ENCODE measurements around the gene TMEM132C.
"Not testable (repeated sequence)": the region's sequence is repeated elsewhere in the genome, so short reads cannot be mapped to it uniquely, and the experiment has no call there.

The TMEM132C gene

DNA sequence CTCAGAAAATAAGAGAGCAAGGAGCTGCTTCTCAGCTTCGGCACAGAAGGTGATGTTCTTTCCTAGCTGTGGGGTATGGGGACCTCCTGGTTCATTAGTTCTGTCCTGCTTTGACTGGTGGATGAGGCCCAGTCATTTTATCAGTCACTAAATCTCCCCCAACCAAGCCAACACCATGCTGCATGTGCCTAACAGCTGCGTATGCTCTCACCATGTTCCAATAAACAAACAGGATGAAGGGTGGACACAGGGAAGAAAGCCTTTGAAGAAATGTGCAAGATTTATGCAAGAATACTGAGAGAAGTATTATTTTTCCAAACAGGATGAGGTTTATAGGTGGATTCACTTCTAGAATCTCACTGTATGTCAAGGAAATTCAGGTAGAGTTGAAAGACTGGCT is 156.2 kb downstream of the TMEM132C start:
- DNase-seq, result no peak

- no peak for DNase-seq
Observed at GRCh38 chr12:128424931-128425431, 158.0 kb downstream of the TMEM132C start.

DNA sequence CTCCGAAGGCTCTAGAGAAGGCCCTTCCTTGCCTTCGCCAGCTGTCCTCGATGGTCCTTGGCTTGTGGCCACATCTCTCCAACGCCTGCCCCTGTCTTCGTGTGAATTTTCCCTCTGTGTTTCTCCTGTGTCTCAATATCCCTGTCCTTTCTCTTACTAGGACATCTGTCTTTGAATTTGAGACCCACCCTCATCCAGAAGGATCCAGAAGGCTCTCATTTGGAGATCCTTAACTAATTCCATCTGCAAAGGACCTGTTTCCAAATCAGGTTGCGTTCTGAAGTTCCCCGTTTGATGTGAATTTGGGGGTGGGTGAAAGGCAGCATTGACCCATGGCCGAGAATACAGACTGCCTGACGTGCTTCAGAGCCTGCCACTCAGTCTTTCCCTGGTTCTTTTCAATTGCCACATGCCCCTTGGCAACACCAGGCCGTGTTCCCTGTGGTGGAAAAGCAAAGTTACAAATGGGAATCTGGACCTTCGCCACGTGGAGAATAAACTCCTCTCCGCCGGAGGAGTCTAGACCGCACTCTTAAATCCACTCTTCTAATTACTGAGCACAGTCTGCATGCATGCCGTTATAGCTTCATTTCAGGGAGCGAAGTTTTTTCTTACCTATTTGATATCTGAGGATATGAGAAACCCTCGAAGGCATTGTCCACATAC is 158.8 kb downstream of the TMEM132C start:
- no peak for DNase-seq

DNA sequence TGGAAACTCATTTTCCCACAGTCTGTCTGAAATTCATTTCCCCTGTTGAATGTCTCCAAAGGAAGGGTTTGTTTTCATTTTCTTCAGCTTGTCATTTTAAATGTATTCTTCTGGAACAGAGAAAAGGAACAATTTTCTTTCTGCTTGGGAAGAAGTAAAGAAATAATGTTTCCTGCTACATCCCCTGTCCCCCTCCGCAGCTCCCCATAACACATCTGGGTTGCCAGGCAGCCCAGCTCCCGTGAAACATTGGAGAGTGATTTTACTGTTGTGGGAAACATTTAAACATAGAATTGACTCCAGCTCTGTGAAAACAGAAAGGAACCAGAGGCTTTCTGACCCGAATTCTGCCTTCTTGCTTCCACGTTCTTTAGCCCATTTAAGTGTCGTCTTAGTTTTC is 159.5 kb downstream of the TMEM132C start:
- DNase-seq, result no peak

- no peak for DNase-seq
Observed at GRCh38 chr12:128439796-128440195, 172.8 kb downstream of the TMEM132C start.

- no peak for DNase-seq
Observed at GRCh38 chr12:128442096-128442495, 175.1 kb downstream of the TMEM132C start.

DNA sequence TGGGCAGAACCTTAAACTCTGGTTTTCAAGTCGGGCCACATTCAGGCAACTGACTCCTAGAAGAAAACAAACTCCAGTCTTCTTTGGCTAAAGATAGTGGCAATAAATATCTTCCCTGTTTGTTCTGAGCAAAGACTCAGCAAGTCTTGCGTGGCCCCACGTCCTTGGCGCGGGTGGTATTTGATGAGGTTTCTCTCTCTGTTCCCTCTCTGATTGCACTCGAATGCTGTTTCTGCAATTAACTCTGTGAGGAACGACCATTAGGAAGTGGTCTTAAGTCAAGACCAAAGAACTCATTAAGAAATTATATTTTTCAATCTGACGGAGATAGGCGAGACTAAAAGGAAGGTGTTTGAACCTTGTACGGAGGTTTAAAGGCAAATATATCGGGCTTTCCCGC is 177.6 kb downstream of the TMEM132C start:
- no peak for DNase-seq

DNA sequence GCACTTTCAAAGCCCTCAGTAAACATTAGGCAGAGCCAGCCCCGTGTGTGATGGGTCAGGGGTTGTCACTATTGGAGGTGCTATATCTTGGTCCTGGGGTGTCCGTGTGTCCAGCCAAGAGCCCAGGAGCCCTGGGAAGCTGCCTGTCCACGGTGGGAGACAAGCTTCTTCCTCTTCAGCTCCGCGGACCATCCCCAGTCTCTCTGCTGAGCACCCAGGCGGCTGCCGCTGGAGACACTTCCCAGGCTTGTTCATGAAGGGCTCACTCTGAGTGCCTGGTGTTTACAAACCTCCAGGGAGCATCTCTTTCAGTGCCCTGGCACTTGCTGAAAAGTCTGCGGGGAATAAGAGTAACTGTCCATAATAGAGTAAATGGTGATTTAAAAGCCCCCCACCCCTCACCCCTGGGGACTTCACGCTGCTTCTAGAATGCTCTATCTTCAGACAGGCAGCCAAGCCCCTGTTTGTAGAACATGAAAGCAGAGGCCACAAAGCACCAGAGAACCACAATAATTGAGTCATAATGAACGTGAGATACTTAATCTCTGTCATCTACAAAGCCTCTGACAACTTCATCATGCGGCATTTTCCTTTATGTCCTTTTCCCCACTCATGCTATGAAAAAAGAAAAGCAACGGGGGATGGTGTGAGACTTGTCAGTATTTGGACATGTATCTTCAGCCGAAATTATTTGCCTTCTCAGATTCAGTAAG is 178.6 kb downstream of the TMEM132C start:
- DNase-seq, result no peak

DNA sequence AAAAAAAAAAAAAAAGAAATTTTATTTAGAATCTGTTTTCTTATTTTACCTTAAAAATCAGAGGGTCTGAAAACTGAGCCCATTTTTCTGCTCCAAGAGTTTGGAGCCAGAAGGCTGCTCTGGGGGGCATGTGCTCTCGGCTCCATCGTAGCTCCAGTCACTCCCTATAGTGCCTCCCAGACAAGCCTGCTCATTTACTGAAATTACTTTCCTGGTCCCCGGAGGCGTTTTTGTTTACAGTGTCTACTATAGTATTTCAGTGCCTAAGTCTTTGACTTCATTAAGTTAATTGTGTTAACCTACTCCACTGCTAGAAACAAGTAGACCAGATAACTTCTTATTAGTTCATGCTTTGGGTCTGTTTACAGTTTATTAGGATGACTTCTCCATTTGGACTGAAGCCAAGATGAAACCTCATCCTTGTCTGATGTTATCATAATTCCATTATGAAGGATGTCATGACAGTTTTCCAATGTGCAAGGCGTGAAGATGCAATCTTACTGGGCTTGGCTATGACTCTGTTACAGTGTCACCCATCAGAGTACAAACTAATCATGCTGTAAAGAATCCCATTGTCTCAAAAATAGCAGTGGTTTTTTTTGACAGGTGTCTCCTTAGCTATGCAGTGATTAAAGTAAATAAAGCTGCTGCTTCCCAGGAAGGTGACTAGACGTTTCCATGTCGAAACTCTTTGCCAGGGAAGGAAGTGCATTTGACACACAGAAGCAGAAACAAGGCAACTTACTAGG is 182.3 kb downstream of the TMEM132C start:
- no peak for DNase-seq

DNA sequence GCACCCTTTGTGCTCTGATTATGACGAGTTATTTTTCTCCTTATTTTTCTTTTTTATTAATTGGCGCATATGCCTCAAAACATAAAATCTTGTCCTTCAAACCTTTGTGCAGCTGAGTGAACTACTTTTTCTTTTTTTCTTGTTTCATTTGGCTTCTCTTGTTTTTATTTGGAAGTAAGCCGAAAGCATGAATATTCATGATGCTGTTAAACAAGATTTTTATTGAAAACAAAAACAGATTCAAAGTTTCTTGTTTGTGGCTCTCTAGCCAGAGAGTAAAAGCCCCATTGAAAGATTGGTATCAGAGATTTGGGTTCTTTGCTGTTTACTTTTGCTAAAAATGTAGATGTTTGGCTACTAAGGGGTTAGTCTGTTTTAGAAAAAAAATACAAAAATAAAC is 183.8 kb downstream of the TMEM132C start:
- DNase-seq, result peak; percentile 17

DNA sequence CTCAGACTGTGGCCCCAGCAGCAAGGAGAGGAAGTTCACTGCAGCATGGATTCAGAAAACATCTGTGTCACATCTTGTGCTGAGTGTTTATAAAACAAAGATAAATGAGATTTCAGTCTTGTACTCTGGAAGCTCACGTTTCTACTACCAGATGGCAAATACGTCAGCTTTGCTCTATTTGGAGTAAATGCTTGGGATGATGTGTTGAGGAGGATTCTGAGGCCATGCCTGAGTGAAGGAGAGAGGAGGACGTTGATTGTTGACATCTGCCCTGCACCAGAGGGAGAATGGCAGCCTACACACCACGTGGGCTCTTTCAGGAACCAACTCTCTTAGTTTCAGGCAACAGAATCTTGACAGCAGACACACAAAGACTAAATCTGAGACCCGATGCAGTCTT is 188.9 kb downstream of the TMEM132C start:
- no peak for DNase-seq

- DNase-seq, result no peak
Observed at GRCh38 chr12:128456922-128457321, 190.0 kb downstream of the TMEM132C start.

DNA sequence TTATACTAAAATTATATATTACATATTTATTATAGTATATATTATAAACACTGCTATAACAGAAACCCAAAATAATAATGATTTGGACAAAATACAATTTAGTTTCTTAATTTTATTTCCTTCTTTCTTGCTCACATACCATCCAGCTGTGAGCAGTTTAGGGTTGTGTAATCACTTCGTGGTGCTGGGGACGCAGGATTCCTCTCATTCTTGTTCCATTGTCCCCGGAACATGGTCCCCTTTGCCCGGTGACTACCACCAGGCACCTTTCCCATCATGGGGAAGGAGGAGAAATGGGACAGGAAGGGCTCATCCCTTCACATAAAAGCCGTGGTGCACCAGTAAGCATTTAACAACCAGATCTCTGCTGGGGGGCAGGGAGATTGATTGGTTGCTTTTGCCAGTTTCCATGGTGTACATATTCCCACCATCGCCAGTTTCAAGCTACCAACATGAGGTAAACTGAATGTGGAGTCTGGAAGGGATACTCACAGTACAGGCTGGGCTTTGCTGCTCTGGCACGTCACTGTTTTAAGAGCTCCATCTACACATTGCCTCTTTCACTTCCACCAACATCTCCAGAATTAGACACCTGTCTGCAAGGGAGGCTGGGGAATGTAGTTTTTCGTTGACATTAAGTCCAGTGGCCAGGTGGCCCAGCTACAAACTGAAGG is 191.5 kb downstream of the TMEM132C start:
- DNase-seq, result no peak

GRCh38 chr12:128459067-128459466 is 192.1 kb downstream of the TMEM132C start:
- DNase-seq, result no peak

DNA sequence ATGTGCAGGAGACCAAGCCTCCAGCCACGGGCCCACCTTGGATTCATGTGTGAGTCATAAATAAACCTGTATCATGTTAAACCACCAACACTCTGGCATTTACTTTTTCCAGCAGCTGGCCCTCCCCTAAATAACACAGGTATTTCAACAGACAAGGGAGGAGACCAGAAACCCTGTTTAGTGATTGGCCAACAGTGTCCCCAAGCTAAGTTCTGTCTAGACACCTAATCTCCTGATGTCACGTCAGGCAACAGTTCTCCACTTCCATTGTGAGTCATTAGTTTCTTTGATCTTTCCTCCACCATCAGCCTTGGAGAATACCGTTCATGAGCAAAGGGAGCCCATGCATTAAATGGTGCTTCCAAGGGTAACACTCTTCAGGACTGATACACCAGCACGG is 196.9 kb downstream of the TMEM132C start:
- no peak for DNase-seq

- DNase-seq, result no peak
Observed at GRCh38 chr12:128467882-128468281, 200.9 kb downstream of the TMEM132C start.

DNA sequence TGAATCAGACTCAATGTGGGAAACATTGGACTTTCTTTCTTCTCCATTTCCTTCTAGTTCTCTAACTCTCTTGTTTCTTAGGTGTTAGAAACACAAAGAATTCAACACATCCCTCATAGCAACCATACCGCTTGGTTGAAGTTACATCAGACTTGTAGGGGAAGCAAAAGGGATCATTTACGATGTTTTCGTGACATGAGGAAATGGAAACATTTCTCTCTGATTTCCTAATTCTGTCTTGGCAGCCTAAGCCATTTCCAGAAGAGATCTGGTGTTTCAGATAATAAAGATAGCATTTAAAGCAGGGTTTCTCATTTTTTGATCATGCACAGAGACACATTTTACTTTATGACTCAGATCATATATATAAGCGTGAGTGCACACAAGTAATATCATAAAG is 202.0 kb downstream of the TMEM132C start:
- no peak for DNase-seq

- no peak for DNase-seq
Observed at GRCh38 chr12:128471491-128471890, 204.5 kb downstream of the TMEM132C start.

DNA sequence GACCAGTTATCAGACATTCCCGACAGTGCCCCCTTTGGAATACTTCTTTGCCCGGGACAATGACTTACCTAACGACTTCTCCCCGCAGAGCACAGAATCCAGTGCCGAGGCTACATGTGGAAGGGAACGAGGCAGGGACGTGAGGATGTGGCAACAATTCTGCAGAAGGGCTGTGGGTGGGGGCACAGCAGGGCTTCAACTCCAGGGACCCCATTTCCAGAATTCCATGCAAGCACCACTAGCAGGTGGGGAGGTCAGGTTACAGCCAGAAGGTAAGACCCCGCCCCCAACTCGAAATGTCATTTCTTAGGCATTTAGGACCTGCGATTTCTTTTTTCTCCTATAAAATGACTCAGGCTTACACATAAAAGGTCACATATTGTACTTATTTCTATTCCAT is 207.9 kb downstream of the TMEM132C start:
- DNase-seq, result no peak

DNA sequence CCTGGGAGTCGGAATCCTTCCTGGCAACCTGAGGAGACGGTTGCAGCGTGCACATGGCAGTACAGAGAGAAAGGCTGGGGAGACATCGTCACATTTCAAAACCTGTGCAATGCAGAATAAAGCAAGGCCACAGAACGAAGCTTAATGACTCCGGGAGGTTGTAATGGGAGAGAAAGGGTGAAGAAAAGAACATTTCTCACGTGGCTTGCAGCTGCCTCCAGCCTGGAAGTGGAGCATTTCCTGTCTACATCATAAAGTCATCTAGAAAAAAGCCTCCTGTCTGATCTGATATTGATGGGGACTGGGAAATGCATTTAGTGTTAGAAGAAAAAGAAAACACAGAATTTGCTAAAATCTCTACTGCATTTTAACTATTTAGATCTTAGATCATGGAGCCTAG is 209.3 kb downstream of the TMEM132C start:
- DNase-seq, result no peak

DNA sequence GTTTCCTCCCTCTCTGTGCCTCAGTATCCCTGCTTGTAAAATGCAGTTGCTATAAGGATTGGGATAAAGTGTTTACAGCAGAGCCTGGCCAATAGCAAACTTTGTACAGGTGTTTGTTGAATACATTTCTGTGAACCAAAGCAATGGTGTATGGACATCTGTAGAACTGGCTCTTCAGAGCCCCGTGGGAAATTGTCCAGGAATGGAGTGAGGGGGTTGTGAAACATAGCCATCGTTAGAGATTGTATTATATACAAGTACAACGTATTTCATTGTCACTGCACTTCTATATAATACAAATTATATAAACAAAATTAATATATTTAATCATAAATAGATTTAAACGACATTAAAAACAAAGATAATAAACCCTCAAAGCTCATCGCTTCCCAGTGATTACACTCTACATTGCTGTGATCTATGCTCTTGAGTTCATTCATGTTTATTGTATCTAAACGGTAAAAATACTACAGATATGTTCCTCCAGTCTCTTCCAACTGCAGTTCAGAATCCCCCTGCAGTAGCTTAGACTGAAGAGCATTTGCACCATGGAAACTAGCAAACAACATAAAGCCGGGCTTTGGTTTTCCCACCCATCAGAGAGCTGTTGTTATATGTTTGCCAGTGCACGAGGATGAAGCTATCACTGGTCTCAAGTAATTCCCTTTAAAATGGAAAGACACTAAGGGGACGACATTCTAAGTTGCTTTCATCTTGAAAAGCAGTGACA is 216.7 kb downstream of the TMEM132C start:
- no peak for DNase-seq

GRCh38 chr12:128497376-128497775 is 230.4 kb downstream of the TMEM132C start:
- DNase-seq, result not testable (repeated sequence)

GRCh38 chr12:128507470-128507869 is 240.5 kb downstream of the TMEM132C start:
- DNase-seq, result no peak
